GM21447 (cell line): ENCODE data around the gene IFNA21.
"Not testable (repeated sequence)": the region's sequence is repeated elsewhere in the genome, so short reads cannot be mapped to it uniquely, and the experiment has no call there.

Source experiments
- ATAC-seq: cut with Tn5 transposase; IDR thresholded peaks from one replicate; pipeline ENCODE4 v1.9.1; 2021; ENCODE audit not compliant: unreplicated experiment

The IFNA21 gene

GRCh38 chr9:21144603-21145002 is 21.9 kb downstream of the IFNA21 start:
- no peak for ATAC-seq

- peak; percentile 74 for ATAC-seq
Observed at GRCh38 chr9:21141427-21141882, 25.0 kb downstream of the IFNA21 start, which contains the start of gene IFNW1. Gene IFNW1, minus strand, starts transcription at chr9:21141832. Its CDS starts 262 bp downstream, at chr9:21141570.

GRCh38 chr9:21137020-21137419 is 29.4 kb downstream of the IFNA21 start:
- ATAC-seq: no peak

GRCh38 chr9:21135736-21136135 is 30.7 kb downstream of the IFNA21 start:
- ATAC-seq: no peak

- ATAC-seq: not testable (repeated sequence)
Observed at GRCh38 chr9:21128186-21128585, 38.3 kb downstream of the IFNA21 start.

- ATAC-seq: peak; percentile 97
Observed at GRCh38 chr9:21121595-21122251, 44.7 kb downstream of the IFNA21 start.

GRCh38 chr9:21121079-21121478 is 45.4 kb downstream of the IFNA21 start:
- ATAC-seq: peak; percentile 51

GRCh38 chr9:21119093-21119770 is 47.2 kb downstream of the IFNA21 start:
- ATAC-seq: no peak
